SK-N-MC (cell line): ENCODE data around the gene MOCOS.

Experiments
- EZH2 ChIP-seq: fragments of 200-600 bp; sonication (generic); IDR thresholded peaks from one replicate; pipeline ENCODE4 v1.6.1; 2017; ENCODE audit warnings: antibody characterized with exemption
- POLR2AphosphoS5 ChIP-seq: IDR thresholded peaks from 2 replicates; pipeline ENCODE4 v1.6.1; 2012; ENCODE audit warnings: mild to moderate bottlenecking, low read depth, low read length, borderline replicate concordance

DNA sequence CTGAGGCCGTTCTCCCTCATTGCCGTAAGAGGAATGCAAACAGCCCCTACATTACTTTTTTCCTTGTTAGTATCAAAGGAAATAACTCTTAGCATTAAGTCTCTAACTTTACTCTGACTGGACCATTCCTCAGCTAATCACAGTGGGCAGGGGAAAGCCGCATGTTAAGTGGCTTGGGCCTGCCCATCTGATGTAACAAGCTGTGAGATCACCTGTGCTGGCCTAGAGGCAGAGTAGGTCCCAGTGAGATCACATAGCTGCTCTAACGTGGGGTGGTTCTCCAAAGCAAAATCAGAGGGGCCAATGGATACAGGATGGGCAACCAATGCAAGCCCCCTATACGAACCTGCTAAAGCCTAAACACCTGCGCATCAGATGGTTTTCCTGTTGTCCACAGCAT lies 5.9 kb upstream of the MOCOS start:
- TF ChIP-seq POLR2AphosphoS5 (no peak), EZH2 (no peak)
